ENCODE measurements around the gene SMAD4.

SMAD4 gene

DNA sequence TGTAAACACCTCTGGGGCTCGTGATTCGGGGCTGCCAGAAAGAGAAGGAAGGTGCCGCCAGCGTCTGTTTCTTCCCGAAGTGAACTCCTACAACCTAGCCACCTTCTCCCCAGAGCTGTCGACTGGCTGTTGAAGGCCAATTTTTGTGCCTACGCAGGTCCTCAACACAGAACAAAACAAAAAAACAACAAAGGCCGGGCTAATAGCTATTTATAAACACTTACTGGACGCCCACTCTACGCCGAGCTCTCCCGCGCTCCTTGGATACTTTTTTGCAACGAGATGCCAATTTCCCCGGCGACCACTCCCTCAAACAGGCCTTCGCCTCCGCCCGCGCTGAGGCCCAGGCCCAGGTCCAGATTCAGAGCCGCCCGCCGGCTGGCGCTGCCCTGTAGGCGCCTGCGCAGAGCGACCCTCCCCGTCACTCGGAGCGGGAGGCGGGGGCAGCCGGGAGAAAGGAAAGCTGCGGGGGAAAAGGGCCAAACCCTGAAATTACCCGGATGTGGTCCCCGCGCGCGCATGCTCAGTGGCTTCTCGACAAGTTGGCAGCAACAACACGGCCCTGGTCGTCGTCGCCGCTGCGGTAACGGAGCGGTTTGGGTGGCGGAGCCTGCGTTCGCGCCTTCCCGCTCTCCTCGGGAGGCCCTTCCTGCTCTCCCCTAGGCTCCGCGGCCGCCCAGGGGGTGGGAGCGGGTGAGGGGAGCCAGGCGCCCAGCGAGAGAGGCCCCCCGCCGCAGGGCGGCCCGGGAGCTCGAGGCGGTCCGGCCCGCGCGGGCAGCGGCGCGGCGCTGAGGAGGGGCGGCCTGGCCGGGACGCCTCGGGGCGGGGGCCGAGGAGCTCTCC is at the start of gene SMAD4:
Gene SMAD4 (plus strand): TSS at position 520 of the 843 bp plus-strand sequence. CDS start 16,834 bp downstream, outside the sequence.
- in situ Hi-C loops (cut with MboI; ENCODE audit: low pct_unique_long_range_greater_than_20kb, low sequenced_read_pairs, unreplicated experiment) = loop anchor here (25.0 kb wide), 1 partner anchor 193 kb away; no protein-coding TSS in a partner anchor
- TF ChIP-seq, protein P1, sequence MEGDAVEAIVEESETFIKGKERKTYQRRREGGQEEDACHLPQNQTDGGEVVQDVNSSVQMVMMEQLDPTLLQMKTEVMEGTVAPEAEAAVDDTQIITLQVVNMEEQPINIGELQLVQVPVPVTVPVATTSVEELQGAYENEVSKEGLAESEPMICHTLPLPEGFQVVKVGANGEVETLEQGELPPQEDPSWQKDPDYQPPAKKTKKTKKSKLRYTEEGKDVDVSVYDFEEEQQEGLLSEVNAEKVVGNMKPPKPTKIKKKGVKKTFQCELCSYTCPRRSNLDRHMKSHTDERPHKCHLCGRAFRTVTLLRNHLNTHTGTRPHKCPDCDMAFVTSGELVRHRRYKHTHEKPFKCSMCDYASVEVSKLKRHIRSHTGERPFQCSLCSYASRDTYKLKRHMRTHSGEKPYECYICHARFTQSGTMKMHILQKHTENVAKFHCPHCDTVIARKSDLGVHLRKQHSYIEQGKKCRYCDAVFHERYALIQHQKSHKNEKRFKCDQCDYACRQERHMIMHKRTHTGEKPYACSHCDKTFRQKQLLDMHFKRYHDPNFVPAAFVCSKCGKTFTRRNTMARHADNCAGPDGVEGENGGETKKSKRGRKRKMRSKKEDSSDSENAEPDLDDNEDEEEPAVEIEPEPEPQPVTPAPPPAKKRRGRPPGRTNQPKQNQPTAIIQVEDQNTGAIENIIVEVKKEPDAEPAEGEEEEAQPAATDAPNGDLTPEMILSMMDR (IDR thresholded peaks at IDR 0.05; ENCODE audit: extremely low read depth, insufficient read depth, missing control alignments) = no peak
- peak; percentile 96 for DNase-seq (ENCODE audit: low spot score)

DNA sequence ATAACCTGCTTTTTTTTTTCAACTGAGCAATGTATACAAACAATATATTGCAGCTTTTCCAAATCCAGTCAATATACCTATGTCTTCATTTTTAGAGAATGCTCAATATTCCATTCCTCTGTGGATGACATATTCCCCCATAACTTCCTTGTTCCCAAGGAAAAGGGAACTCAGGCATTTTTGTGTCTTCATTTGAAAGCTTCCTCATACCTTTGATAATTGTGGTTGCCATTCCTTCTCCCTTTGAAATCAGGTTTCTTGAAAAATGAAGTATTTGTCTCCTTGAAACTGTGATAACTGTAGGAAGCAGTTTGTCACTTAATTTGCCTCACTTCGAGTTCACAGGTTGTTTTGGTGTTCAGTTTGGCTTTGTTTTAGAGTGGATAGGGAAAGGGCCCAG is 48.6 kb upstream of the SMAD4 start:
- no peak for DNase-seq (ENCODE audit: low spot score)
- TF ChIP-seq, protein P1 (IDR thresholded peaks at IDR 0.05; ENCODE audit: extremely low read depth, insufficient read depth, missing control alignments) = no peak
- in situ Hi-C loops (cut with MboI; ENCODE audit: low pct_unique_long_range_greater_than_20kb, low sequenced_read_pairs, unreplicated experiment) = no loop called here

DNA sequence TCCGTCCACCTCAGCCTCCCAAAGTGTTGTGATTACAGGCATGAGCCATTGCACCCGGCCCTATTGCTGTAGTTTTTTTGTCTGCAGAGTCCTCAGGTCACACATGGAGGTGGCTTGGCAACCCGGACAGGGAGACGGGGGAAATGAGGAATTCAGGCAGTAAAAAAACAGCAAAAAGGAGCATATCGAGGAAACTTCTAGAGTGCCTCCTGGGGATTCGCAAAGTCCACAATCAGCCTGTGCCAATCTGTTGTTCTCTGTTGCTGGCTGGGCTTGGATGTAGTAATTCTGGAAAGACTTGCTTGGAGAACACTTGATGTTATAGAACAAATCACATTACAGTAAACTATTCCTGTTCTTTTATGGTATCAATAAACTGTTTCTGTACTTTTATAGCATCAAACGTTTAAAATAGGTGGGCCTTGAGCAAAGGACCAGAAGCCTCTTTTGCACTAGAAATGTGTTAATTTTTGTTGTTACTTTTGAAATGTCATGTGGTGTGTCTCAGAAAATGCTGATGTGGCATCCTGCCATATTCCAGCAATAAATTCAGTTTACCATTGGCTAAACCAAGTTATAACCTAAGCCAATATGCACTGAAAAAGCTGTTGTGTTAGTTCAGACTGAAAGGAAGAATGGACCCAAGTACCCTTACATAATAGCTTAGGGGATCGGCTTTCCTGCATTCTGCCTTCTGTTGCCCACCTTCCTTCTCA is 47.8 kb upstream of the SMAD4 start:
- in situ Hi-C loops (cut with MboI; ENCODE audit: low pct_unique_long_range_greater_than_20kb, low sequenced_read_pairs, unreplicated experiment) = no loop called here
- DNase-seq (ENCODE audit: low spot score) = no peak
- TF ChIP-seq, protein P1 (IDR thresholded peaks at IDR 0.05; ENCODE audit: extremely low read depth, insufficient read depth, missing control alignments) = no peak

- DNase-seq (ENCODE audit: low spot score) = no peak
- in situ Hi-C loops (cut with MboI; ENCODE audit: low pct_unique_long_range_greater_than_20kb, low sequenced_read_pairs, unreplicated experiment) = no loop called here
- TF ChIP-seq, protein P1 (IDR thresholded peaks at IDR 0.05; ENCODE audit: extremely low read depth, insufficient read depth, missing control alignments) = peak; percentile 13
Measured at GRCh38 chr18:50982802-50983179, 47.2 kb upstream of the SMAD4 start.

DNA sequence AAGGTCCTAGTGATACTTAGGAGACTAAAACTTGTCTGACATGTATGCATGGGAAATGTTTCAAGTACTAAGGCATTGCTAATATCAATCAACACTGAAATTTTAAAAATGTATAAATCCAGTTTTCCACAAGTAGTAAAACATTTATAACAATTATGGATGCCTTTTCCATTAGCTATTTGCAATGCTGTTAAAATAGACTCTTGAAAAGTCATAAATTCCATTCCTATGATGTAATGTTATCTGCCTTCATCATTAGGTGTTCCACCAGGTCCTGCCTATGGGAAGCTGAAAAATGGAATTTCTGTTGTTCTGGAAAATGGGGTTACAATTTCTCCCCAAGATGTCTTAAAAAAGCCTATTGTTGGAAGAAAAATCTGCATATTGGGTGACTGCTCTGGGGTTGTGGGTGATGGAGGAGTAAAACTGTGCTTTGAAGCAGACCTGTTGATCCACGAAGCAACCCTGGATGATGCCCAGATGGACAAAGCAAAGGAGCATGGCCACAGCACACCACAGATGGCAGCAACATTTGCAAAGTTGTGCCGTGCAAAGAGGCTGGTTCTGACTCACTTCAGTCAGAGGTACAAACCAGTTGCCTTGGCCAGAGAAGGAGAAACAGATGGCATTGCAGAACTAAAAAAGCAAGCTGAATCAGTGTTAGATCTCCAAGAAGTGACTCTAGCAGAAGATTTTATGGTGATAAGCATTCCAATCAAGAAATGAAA is 43.5 kb upstream of the SMAD4 start:
- DNase-seq (ENCODE audit: low spot score) = no peak
- in situ Hi-C loops (cut with MboI; ENCODE audit: low pct_unique_long_range_greater_than_20kb, low sequenced_read_pairs, unreplicated experiment) = no loop called here
- TF ChIP-seq, protein P1 (IDR thresholded peaks at IDR 0.05; ENCODE audit: extremely low read depth, insufficient read depth, missing control alignments) = no peak

GRCh38 chr18:50987261-50987660 is 42.8 kb upstream of the SMAD4 start:
- in situ Hi-C loops (cut with MboI; ENCODE audit: low pct_unique_long_range_greater_than_20kb, low sequenced_read_pairs, unreplicated experiment) = no loop called here
- no peak for DNase-seq (ENCODE audit: low spot score)
- TF ChIP-seq, protein P1 (IDR thresholded peaks at IDR 0.05; ENCODE audit: extremely low read depth, insufficient read depth, missing control alignments) = no peak
